ENCODE data around the gene SORCS2. TPM values are rescaled to one million over a fixed set of nuclear protein-coding genes. Genes with fewer than 3 reads are reported as not detected.

The SORCS2 gene
- total and polyA plus RNA-seq, 2 of the 13 experiments (the other 11 are each of a cell fraction or from before 2014, with no cell fraction given) = 0.82 to 1.0 TPM

- TF ChIP-seq ZNF414 (CRISPR knock-in tag; IDR thresholded peaks at IDR 0.05) (no peak), ELF4 (CRISPR knock-in tag; IDR thresholded peaks at IDR 0.05; ENCODE audit: borderline replicate concordance) (no peak), AGO2 (optimal IDR thresholded peaks at IDR 0.05; ENCODE audit: low read depth, low read length) (no peak), ZBTB7A (CRISPR knock-in tag; IDR thresholded peaks at IDR 0.05) (no peak), MTERF4 (CRISPR knock-in tag; IDR thresholded peaks at IDR 0.05) (no peak), SRY (CRISPR knock-in tag; IDR thresholded peaks at IDR 0.05) (no peak), NFE2L1 (CRISPR knock-in tag; IDR thresholded peaks at IDR 0.05; ENCODE audit: borderline replicate concordance) (no peak), ISX (CRISPR knock-in tag; conservative IDR thresholded peaks at IDR 0.05) (no peak), ELF1 (CRISPR knock-in tag; IDR thresholded peaks at IDR 0.05) (peak; percentile 26; the same call in 1 of the 2 replicates), HOXA7 (CRISPR knock-in tag; IDR thresholded peaks at IDR 0.05) (no peak), ZNF652 (CRISPR knock-in tag; IDR thresholded peaks at IDR 0.05; ENCODE audit: borderline replicate concordance, low read depth) (no peak), ZNF510 (CRISPR knock-in tag; IDR thresholded peaks at IDR 0.05; ENCODE audit: low read depth) (no peak), NCOR1 (IDR thresholded peaks at IDR 0.05; ENCODE audit: borderline replicate concordance, low read length) (peak; percentile 95), ASH2L (IDR thresholded peaks at IDR 0.05; ENCODE audit: insufficient read length, low read depth, low read length) (peak; percentile 23), ZBTB34 (CRISPR knock-in tag; IDR thresholded peaks at IDR 0.05) (no peak), ATF3 (CRISPR knock-in tag; IDR thresholded peaks at IDR 0.05) (no peak), ZNF646 (CRISPR knock-in tag; IDR thresholded peaks at IDR 0.05) (no peak), ZNF780A (CRISPR knock-in tag; IDR thresholded peaks at IDR 0.05) (no peak), ZNF326 (CRISPR knock-in tag; IDR thresholded peaks at IDR 0.05; ENCODE audit: borderline replicate concordance) (no peak)
These were observed 446.8 kb downstream of the SORCS2 start (continued) for GRCh38 chr4:7638984-7639789.
